ENCODE data around the gene RASGRP3.
"Not testable (repeated sequence)": the region's sequence is repeated elsewhere in the genome, so short reads cannot be mapped to it uniquely, and the experiment has no call there.

The RASGRP3 gene, protein sequence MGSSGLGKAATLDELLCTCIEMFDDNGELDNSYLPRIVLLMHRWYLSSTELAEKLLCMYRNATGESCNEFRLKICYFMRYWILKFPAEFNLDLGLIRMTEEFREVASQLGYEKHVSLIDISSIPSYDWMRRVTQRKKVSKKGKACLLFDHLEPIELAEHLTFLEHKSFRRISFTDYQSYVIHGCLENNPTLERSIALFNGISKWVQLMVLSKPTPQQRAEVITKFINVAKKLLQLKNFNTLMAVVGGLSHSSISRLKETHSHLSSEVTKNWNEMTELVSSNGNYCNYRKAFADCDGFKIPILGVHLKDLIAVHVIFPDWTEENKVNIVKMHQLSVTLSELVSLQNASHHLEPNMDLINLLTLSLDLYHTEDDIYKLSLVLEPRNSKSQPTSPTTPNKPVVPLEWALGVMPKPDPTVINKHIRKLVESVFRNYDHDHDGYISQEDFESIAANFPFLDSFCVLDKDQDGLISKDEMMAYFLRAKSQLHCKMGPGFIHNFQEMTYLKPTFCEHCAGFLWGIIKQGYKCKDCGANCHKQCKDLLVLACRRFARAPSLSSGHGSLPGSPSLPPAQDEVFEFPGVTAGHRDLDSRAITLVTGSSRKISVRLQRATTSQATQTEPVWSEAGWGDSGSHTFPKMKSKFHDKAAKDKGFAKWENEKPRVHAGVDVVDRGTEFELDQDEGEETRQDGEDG

GRCh38 chr2:33476131-33476792 lies at the start of gene RASGRP3:
Gene RASGRP3 (plus strand): TSS chr2:33476649. CDS start chr2:33515137, 38,488 bp downstream.
- FAIRE-seq = no peak

DNA sequence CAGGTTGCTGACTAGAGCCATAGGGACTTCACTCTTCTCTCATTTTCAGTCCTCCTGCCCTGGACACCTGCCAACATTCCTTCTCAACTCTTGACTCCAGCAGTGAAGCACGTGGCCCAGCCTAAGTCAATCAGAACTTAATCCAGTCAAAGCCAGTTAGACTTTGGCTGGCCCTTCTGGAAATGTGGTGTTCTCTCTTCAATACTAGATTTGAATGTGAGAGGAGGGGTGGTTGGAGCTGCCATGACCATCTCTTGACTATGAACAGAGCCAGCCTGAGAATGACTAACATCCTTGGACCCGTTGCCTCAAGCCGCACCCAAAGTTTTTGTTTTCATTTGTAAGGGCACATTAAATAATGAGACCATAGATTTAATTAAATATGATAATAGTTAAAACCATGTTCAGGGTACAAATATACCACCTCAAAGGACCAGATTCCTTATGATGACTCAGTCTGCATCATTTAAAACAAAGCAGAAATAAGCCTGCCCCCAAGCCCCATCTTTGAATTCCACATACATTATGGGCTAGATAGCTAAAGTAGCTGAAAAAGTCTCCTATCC lies 49.7 kb upstream of the RASGRP3 start:
- no peak for FAIRE-seq

GRCh38 chr2:33430077-33430476 lies 46.4 kb upstream of the RASGRP3 start:
- FAIRE-seq = no peak

DNA sequence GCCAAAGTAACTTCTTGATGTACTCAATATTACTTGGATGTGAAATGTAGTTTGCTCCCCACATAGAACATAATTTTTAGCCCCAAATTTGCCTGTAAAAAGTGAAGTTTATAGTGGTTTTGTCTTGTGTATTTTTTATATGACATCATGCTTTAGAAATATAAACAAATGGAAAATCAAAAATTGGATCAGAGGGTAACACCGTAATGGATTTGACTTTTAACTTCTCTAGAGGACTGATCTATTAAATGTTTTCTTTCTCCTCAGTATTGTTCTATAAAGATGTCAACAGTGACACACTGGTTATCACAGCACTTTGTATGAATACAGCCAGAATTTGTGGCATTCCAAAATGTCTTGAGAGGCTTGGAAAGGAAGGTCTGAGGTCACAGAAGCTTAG lies 45.6 kb upstream of the RASGRP3 start:
- no peak for FAIRE-seq

DNA sequence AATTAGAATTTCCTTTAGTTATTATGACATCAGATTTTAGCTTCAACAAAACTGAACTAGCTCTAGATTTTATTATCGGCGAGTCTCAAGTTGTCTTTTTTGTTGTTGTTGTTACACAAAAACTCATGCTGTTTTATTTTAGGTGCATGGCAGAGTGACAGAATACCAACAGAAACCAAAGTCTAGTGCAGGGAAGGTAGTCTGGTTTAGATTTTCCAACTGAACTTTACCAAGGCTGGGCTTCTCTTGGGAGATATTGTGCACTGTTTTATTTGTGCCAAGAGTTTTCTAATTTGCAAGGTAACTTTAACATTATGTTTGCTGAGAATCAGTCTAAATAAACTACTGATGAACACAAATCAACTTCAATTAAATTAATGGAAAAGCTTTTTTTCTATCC lies 43.6 kb upstream of the RASGRP3 start:
- no peak for FAIRE-seq

DNA sequence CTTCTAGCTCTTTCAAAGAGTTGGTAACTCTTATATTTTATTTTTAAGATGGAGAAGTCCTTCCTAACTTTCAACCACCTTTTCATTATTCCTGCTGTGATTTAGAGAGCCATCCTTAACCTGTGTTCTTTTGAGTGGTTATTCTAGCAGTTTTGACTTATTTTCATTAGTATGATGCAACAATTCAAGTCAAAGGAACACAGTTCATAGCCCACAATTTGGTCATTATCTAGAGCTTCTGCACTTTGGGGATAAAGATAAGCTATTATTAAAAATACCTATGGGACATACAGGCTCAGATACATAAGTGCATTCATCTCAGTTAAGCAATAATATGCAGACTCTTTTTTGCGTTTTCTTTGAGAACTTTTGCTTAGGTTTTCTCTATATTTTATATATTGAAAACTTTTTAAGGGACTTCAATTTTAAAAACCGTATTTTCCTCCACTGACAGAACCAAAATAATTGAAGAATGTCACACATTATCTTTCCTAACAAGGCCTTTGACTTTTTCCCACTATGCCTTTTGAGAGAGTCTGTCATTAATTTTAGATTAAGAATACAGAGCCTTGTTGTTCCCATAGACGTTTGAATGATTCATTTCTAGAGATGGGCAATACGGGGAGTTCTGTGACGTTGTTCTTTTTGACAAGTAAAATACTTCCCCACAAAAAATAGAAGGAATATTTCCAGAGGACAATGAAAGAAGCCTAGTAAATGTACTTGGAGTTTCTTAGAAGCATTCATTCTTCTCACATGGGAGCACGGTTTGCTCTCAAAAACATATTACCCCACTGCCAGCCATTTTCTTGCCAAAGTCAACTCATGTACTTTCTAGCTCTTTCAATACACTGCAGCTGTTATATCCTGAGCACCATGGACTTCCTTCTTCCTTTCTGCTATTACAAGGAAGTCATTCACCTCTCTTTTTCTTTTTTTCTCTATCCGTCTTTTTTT lies 42.9 kb upstream of the RASGRP3 start:
- no peak for FAIRE-seq

- FAIRE-seq = no peak
Measured at GRCh38 chr2:33435518-33435917, 40.9 kb upstream of the RASGRP3 start.

- FAIRE-seq = no peak
Measured at GRCh38 chr2:33436083-33436482, 40.4 kb upstream of the RASGRP3 start.

- no peak for FAIRE-seq
Measured at GRCh38 chr2:33437297-33437696, 39.2 kb upstream of the RASGRP3 start.

DNA sequence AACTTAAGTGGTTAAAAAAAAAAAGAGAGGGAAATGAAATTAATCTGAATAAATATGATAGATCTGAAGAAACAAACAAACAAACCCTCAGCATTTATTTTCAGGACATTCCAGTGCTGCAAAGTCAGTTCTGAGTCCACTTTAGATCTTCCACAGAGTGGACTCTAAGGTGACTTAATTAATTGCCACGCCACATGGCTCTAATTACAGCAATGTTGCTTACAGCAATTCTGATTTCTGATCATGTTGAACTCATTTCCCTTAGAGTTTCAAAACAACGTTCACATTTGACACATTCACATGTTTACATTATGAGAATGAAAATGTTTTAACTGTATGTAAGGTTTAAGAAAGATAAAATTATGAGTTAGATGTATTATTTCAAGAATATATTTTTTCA lies 38.6 kb upstream of the RASGRP3 start:
- no peak for FAIRE-seq

- FAIRE-seq = peak; percentile 66
Measured at GRCh38 chr2:33441235-33441810, 35.1 kb upstream of the RASGRP3 start.

- not testable (repeated sequence) for FAIRE-seq
Measured at GRCh38 chr2:33442052-33442451, 34.4 kb upstream of the RASGRP3 start.

GRCh38 chr2:33442528-33443079 lies 33.8 kb upstream of the RASGRP3 start:
- no peak for FAIRE-seq

- no peak for FAIRE-seq
Measured at GRCh38 chr2:33443274-33443829, 33.1 kb upstream of the RASGRP3 start.

DNA sequence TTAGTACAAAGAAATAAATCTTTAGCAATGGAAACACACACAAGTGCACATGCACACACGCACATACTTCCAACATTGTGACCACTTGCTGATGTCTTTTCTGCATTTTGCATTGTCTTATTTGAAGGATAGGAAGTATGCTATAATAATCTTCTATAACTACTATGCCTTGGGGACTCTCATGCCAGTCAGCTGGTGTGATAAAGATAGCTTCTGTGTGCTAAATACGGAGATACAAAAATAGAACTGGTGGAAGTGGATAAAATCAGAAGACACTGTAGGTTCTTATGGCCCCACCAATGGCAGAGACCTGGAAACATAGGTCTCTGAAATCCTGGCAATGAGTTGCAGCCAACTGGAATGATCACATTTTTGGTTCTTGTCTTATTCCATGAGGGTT lies 31.5 kb upstream of the RASGRP3 start:
- FAIRE-seq = no peak

DNA sequence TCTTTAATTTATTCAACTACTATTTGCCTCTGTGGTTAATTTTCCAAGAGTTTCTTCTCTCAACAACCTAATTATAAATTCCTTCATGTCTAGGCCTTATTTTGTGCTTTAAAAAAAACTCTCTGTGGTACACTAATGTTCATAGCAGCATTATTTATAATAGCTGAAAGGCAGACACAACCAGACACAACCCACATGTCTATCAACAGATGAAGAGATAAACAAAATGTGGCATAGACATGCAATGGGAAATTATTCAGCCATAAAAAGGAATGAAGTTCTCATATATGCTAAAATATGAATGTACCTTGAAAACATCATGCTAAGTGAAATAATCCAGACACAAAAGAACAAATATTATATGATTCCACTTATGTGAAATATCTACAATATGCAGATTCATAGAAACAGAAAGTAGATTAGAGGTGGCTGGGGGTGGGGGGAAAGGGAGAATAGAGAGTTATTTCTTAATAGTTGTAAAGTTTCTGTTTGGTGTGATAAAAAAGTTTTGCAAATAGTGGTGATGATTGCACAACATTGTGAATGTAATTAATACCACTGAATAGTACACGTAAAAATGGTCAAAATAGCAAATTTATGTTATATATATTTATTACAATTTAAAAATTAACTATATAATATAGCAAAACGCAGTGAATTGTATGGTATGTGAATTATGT lies 28.1 kb upstream of the RASGRP3 start:
- no peak for FAIRE-seq

DNA sequence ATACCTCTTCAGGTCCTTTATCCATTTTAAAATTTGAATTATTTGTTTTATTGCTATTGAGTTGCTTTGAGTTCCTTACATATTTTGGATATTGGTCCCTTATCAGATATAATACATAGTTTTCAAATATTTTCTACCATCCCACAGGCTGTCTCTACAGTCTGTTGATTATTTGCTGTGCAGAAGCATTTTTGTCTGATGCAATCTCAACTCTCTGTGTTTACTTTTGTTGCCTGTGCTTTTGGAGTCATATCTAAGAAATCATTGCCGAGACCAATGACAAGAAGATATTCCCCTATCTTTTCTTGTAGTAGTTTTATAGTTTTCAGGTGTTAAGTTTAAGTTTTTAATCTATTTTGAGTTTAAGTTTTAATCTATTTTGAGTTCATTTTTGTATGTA lies 25.2 kb upstream of the RASGRP3 start:
- no peak for FAIRE-seq

DNA sequence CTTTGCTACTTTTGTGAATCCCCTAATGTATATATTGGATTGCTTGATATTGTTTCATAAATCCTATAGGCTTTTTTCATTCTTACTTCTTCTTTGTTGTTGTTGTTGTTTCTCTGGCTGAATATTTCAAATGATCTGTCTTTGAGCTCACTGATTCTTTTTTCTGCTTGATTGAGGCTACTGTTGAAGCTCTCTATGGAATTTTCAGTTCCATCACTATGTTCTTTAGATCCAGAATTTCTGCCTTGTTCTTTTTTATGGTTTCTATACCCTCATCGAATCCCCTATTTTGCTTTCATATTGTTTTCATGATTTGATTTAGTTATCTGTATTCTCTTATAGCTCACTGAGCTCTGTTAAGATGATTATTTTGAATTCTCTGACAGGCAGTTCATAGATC lies 24.6 kb upstream of the RASGRP3 start:
- FAIRE-seq = no peak

DNA sequence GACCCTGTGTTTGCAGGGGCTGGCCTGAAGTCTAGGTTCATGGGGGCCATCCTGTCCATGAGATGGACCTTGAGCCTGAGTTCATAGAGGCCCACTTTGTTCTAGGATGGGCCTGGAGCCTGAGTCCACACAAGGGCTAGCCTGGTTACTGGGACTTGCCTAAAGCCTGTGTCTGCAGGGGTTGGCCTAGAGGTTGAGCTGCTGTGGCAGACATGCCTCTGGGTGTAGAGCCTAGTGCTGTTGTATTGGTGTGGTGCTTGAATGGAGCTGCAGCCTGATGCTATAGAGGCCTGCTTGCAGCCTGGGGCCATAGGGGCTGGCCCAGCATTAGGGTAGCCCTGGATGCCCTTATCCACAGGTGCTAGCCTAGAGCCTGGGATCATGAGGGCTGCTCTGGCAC lies 23.9 kb upstream of the RASGRP3 start:
- no peak for FAIRE-seq

GRCh38 chr2:33453905-33454479 lies 22.5 kb upstream of the RASGRP3 start:
- FAIRE-seq = no peak

Data from A204.1 (cell line).